COR-L47 (cell line): ENCODE results near the gene OR2L8.
"Not testable (repeated sequence)": the region's sequence is repeated elsewhere in the genome, so short reads cannot be mapped to it uniquely, and the experiment has no call there.

ENCODE experiments used
- DNase-seq: peaks from one replicate; lab custom pipeline; 2025; lab: John Stamatoyannopoulos, UW

Gene OR2L8, protein sequence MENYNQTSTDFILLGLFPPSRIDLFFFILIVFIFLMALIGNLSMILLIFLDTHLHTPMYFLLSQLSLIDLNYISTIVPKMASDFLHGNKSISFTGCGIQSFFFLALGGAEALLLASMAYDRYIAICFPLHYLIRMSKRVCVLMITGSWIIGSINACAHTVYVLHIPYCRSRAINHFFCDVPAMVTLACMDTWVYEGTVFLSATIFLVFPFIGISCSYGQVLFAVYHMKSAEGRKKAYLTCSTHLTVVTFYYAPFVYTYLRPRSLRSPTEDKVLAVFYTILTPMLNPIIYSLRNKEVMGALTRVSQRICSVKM

GRCh38 chr1:247948558-247948957 lies at the start of gene OR2L8:
TSS of gene OR2L8 (plus strand) at chr1:247948858. CDS start at chr1:247948858, 0 bp downstream.
- no peak for DNase-seq

GRCh38 chr1:247904122-247904521 lies 44.5 kb upstream of the OR2L8 start:
- DNase-seq = no peak

- no peak for DNase-seq
Observed at GRCh38 chr1:247905181-247905580, 43.5 kb upstream of the OR2L8 start.

GRCh38 chr1:247905910-247906503 lies 42.7 kb upstream of the OR2L8 start:
- DNase-seq = no peak

DNA sequence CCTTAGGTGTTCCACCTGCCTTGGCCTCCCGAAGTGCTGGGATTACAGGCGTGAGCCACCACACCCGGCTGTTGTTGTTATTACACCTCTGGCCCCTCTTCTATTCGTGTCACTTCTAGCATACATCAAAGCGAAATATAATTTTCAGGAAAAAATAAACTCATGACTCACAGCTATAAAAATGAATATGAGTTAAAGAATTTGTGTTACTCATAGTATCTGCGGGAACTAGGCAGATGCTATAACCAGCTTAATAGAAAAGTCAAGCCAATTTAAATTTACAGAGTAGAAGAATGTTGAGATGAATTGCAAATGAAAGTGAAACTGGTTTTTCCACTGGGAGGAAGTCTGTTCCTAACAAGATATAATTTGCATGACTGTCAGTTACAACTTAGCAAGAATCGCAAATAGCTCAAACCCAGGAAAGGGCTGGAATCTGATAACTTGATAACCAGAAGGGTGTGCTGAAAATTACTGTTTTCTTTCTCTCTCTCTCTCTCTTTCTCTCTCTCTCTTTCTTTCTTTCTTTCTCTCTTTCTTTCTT lies 42.1 kb upstream of the OR2L8 start:
- no peak for DNase-seq

DNA sequence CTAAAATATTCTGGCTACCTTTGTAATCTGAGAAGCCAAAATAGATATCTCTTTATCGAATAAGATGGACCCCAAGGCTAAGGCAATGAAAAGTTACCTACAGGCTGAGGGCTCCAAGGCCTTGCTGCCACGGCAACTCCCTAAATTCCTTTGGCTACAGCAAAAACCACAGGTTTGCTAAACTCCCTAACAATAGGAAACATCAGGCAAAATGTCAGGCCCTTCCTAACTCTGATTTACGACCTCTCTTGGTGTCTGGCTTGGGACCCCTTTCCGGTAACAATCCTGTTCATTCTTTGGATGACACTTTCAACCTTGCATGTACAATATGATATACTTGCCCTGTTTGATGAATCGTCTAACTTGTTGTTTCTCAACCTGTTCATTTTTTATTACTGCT lies 39.9 kb upstream of the OR2L8 start:
- DNase-seq = no peak

DNA sequence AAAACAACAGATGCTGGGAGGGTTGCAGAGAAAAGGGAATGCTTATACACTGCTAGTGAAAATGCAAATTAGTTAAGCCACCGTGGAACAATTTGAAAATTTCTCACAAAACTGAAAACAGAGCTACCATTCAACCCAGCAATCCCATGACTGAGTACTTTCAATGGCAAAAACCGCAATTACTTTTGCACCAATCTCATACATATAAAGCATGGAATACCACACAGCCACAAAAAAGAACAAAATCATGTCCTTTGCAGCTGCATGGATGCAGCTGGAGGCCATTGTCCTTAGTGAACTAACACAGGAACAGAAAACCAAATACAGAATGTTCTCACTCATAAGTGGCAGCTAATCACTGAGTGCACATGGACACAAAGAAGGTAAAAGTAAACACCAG lies 34.9 kb upstream of the OR2L8 start:
- no peak for DNase-seq

- no peak for DNase-seq
Observed at GRCh38 chr1:247914941-247915662, 33.6 kb upstream of the OR2L8 start.

- no peak for DNase-seq
Observed at GRCh38 chr1:247919952-247920351, 28.7 kb upstream of the OR2L8 start, which contains the start of gene OR2T8. TSS of gene OR2T8 (plus strand) at chr1:247920252. CDS start at chr1:247921018, 766 bp downstream.

DNA sequence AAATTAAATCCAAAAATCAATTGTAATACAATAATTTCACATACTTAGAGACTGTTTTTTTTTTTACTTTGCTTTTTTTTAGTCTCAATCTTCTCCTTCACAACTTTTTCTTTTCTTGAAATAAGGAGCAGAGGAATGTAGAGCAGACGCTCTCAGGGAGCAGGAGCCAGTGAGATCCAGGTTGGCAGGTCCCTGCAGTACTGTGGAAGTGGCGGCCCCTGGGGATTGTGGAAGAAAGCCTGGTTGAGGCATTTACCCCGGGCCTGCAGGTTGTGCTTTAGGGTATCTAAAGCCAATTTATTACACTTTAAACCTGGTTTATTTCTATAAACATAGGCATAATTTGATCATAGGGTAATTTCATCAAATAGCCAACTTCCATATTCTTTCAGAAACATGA lies 24.7 kb upstream of the OR2L8 start:
- no peak for DNase-seq

DNA sequence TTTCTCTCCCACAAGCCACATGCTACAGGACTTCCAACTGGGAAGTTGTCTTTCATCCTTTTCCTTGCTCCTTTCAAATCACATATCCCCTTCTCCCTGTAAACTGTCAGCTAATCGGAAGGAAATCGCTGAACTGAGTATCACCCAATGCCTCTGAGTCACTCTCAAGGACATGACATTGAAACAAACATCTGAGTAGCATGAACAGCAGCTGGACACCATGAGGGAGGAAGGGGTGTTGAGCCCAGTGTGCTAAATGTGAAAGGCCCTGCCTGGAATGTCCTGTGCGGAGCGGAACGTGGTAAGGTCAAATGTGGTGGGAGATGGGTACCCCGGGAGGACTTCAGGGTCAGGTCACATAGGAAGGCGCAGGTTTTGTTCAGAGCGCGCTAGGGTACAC lies 23.8 kb upstream of the OR2L8 start, which contains the start of gene OR2AJ1:
OR2AJ1 (plus strand) TSS at position 22 of the 400 bp plus-strand sequence. CDS start 8,880 bp downstream, outside the sequence.
- no peak for DNase-seq

GRCh38 chr1:247933989-247934388 lies 14.7 kb upstream of the OR2L8 start:
- DNase-seq = no peak

- no peak for DNase-seq
Observed at GRCh38 chr1:247935781-247936180, 12.9 kb upstream of the OR2L8 start.

GRCh38 chr1:247936415-247936814 lies 12.2 kb upstream of the OR2L8 start:
- no peak for DNase-seq

DNA sequence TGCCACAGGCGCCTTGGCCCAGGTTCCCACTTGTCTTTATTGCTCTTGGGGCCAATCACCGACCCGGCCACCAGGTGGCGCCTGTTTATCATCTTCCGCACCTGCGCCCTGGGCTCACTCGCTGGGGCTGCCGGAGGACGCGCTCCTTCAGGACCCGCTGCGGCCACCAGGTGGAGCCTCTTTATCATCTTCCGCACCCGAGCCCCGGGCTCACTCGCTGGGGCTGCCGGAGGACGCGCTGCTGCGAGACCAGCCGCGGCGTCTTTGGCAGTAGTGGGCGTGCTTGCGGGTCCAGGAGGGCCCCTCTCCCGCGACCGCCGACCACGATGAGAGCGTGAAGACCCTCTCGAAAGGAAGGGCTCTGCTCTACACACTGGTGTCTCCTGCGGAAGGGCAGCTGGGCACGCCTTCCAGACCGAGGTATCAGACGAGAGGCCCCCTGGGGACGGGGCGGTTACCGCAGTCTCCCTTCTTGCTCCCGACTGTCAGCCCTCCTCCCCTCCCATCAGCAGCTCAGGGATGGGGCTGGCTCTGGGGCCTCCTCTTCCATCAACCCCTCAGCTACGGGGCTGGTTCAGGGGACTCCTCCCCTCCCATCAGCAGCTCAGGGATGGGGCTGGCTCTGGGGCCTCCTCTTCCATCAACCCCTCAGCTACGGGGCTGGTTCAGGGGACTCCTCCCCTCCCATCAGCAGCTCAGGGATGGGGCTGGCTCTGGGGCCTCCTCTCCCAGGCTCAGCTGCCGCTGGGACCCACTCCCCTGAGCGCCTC lies 11.5 kb upstream of the OR2L8 start:
- not testable (repeated sequence) for DNase-seq

DNA sequence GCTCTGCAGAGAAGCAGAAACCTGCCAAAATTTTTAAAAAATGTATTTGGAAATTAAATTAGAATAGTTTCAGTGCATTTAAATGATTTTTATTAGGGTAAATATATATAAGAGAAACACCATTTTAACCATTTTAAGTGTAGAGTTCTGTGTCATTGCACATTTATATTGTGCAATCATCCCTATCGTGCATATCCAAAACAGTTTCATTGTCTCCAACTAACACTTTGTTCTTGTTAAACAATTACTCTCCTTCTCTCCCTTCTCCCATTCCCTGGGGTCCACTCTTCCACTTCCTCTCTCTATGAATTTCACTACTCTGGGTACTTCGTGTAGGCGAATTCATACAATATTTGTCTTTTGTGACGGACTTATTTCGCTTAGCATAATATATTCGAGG lies 6.0 kb upstream of the OR2L8 start:
- DNase-seq = no peak

- DNase-seq = no peak
Observed at GRCh38 chr1:247953408-247953807, 4.8 kb downstream of the OR2L8 start.

DNA sequence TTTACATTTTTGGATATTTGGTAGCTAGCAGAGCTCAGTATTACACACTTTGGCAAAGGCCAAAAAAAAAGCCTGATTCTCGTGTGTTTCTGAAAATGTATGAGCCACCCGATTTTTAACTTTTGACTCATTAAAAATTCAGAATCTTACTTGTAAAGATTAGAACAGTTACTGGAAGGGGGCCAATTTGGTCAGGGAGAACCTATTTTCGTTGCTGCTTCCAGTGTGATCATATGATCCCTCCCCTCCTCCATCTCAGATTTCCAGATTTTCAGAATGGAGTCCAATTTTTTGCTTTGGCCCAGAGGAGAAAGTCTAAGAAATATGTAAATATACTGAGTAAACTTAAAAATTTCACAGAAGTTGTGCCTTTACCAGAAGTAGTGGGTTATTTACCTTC lies 13.1 kb downstream of the OR2L8 start:
- DNase-seq = no peak

- DNase-seq = no peak
Observed at GRCh38 chr1:247962911-247963588, 14.4 kb downstream of the OR2L8 start.

- DNase-seq = no peak
Observed at GRCh38 chr1:247964933-247965332, 16.3 kb downstream of the OR2L8 start, which contains the start of gene OR2AK2. TSS of gene OR2AK2 (plus strand) at chr1:247965233. CDS start at chr1:247965377, 144 bp downstream.

GRCh38 chr1:247966532-247967204 lies 18.0 kb downstream of the OR2L8 start:
- DNase-seq = no peak
